Lower leg skin (tissue), 3 donors: Measurements from ENCODE around the gene PLD1.

ENCODE experiments used
- POLR2A ChIP-seq, 2 donors: fragments of 450-650 bp; IDR thresholded peaks; one replicate each; pipeline ENCODE4 v1.6.1; 2016 to 2017; ENCODE audit warnings: antibody characterized with exemption in 2 of 2, mild to moderate bottlenecking in 1 of 2, moderate library complexity in 1 of 2
- TF ChIP-seq, protein P1 (sequence below), 3 donors: fragments of 450-650 bp; IDR thresholded peaks; one replicate each; pipeline ENCODE4 v1.5.1; 2016; ENCODE audit warnings: antibody characterized with exemption in 3 of 3, mild to moderate bottlenecking in 3 of 3, moderate library complexity in 2 of 3

DNA sequence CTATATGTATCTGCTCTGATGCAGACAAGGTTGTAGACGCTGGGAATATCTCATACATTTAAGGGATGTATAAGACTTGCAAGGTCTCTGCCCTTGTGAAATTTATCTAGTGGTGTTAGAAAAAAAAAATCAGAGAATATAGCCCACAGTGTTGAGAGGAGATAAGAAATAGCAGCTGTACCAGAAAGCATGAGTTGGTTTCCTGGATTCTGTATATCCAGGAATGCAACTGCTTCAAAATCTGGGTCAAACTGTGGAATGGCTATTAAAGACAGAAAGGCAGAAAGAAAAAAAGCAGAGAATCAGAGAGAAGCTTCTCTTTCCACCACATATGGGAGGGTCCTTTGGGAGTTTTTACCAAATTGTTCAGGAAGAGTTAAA is 31.3 kb upstream of the PLD1 start:
- TF ChIP-seq POLR2A (IDR thresholded peaks at IDR 0.05): no peak
- TF ChIP-seq, protein P1, sequence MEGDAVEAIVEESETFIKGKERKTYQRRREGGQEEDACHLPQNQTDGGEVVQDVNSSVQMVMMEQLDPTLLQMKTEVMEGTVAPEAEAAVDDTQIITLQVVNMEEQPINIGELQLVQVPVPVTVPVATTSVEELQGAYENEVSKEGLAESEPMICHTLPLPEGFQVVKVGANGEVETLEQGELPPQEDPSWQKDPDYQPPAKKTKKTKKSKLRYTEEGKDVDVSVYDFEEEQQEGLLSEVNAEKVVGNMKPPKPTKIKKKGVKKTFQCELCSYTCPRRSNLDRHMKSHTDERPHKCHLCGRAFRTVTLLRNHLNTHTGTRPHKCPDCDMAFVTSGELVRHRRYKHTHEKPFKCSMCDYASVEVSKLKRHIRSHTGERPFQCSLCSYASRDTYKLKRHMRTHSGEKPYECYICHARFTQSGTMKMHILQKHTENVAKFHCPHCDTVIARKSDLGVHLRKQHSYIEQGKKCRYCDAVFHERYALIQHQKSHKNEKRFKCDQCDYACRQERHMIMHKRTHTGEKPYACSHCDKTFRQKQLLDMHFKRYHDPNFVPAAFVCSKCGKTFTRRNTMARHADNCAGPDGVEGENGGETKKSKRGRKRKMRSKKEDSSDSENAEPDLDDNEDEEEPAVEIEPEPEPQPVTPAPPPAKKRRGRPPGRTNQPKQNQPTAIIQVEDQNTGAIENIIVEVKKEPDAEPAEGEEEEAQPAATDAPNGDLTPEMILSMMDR (IDR thresholded peaks at IDR 0.05): no peak
